ENCODE results near the gene PHLDA1. TPM values are rescaled to one million over a fixed set of nuclear protein-coding genes. Genes with fewer than 3 reads are reported as not detected.

Gene PHLDA1
- total and polyA plus RNA-seq, 2 donors (not counting 1 experiment from before 2014, with no cell fraction given), result 1.0 to 1.7 TPM

DNA sequence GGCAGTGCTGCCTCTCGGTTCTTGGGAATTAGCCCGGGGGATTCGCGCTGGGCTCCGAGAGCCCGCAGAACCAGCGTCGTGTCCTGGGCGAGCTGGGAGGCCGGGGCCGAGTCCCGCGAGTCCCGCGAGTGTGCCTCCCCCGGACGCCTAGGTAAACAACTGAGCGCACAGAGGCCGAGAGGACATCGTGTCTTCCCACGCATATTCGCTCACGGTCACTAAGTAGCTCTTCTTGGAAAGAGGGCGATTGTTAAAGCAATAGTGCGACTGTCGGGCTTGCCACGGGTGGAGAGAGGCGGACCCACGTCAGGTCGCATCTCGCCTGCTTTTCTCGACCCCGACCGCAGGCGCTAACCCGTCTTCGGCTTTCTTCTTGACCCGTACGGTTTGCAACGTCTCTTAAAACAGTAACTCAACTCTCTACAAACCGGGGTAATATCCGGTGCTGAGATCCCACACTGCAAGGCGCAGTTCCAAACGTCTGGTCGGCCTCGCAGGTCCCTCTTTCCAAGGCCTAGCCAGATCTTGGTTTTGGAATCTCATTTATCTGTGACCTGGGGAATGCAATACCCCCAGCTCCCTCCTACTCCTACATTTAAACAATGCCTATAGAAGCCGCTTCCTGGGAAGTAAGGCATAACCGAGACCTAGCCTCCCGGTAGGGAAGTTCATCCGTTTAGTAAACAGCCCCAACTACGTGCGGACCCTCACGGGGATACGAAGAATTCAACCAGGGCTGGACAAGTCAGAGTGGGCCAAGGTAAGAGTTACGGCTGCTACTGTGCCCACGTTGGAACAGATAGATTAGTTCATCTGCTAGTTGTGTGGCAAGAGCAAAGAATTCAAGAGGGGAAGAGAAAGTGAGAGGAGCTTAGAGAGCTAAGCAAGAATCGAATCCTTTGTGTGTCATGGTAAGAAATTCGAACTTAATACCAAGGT, 736 bp upstream of the PHLDA1 start:
- peaks cover 29% of the 10 kb centered on the region for H3K4me1 Mint-ChIP-seq
- ChIA-PET POLR2A (interaction anchor here (0.6 to 1.3 kb wide), 3 partner anchors 230 to 1024 kb away, joined by 4 to 11 read pairs (median 5); partner anchors contain the start of gene KRR1), CTCF (interaction anchor here (0.6 to 12.7 kb wide), 21 partner anchors 7 to 700 kb away, joined by 3 to 210 read pairs (median 4); partner anchors contain the start of genes BBS10, GLIPR1L1, GLIPR1L2 and KRR1)
- no peaks in the 10 kb centered on the region for H4K20me1 ChIP-seq (ENCODE audit: control insufficient read depth, insufficient read depth, low read length, poor library complexity, severe bottlenecking)
- H3K4me3 ChIP-seq (ENCODE audit: control extremely low read depth in 1 of 5, extremely low read depth in 1 of 5, insufficient read depth in 1 of 5, low read depth in 2 of 5, low read length in 4 of 5), result peak overlapping the region; percentile 48 to 89 (median 79)
- no peaks in the 10 kb centered on the region for H3K9me3 ChIP-seq (ENCODE audit: control extremely low read depth in 1 of 3, control insufficient read depth in 2 of 3, insufficient read depth in 1 of 3, low read length in 2 of 3)
- peak overlapping the region; percentile 98 for H3K4me2 ChIP-seq (replicated peaks; ENCODE audit: low read depth, low read length, poor library complexity, severe bottlenecking)
- H3K4me1 ChIP-seq (ENCODE audit: control insufficient read depth in 2 of 2, insufficient read depth in 2 of 2, low read length in 2 of 2), result peaks cover 18 to 23% of the 10 kb centered on the region in 2 donors
- H3K27ac Mint-ChIP-seq, result peak overlapping the region; percentile 92
- peak; percentile 16 for ATAC-seq (ENCODE audit: low read depth)
- peak; percentile 71 for DNase-seq
- H3K27me3 ChIP-seq (replicated peaks in 1 of 4; ENCODE audit: control extremely low read depth in 1 of 4, control insufficient read depth in 3 of 4, insufficient read depth in 4 of 4, low read length in 3 of 4), result peaks cover 2 to 22% (median 20%) of the 10 kb centered on the region in 4 experiments
- H3K9me3 Mint-ChIP-seq (ENCODE audit: insufficient read depth), result no peaks in the 10 kb centered on the region
- H3K79me2 ChIP-seq (ENCODE audit: control insufficient read depth, insufficient read depth, low read length), result no peaks in the 10 kb centered on the region
- no peaks in the 10 kb centered on the region for H3K36me3 ChIP-seq (replicated peaks in 1 of 2; ENCODE audit: control extremely low read depth in 1 of 2, control insufficient read depth in 1 of 2, extremely low read depth in 1 of 2, insufficient read depth in 2 of 2, low read length in 1 of 2)
- peak overlapping the region; percentile 96 for H3K4me3 Mint-ChIP-seq
- no peak for TF ChIP-seq EZH2 (IDR thresholded peaks at IDR 0.05; ENCODE audit: borderline replicate concordance, insufficient read depth, low read depth, low read length, poor library complexity, severe bottlenecking)
- TF ChIP-seq, protein P1, sequence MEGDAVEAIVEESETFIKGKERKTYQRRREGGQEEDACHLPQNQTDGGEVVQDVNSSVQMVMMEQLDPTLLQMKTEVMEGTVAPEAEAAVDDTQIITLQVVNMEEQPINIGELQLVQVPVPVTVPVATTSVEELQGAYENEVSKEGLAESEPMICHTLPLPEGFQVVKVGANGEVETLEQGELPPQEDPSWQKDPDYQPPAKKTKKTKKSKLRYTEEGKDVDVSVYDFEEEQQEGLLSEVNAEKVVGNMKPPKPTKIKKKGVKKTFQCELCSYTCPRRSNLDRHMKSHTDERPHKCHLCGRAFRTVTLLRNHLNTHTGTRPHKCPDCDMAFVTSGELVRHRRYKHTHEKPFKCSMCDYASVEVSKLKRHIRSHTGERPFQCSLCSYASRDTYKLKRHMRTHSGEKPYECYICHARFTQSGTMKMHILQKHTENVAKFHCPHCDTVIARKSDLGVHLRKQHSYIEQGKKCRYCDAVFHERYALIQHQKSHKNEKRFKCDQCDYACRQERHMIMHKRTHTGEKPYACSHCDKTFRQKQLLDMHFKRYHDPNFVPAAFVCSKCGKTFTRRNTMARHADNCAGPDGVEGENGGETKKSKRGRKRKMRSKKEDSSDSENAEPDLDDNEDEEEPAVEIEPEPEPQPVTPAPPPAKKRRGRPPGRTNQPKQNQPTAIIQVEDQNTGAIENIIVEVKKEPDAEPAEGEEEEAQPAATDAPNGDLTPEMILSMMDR (IDR thresholded peaks at IDR 0.05), result no peak
- peaks cover 16% of the 10 kb centered on the region for H3K27me3 Mint-ChIP-seq
- 11% methylated on average over 58 of the region's 58 CpGs for WGBS (ENCODE audit: insufficient coverage)
- peak overlapping the region; percentile 19 to 81 for H3K27ac ChIP-seq (ENCODE audit: low read length in 2 of 2)
- intact Hi-C loops (cut with micrococcal nuclease), result loop anchor here (1.0 to 5.0 kb wide), 6 partner anchors 315 to 1494 kb away; partner anchors contain the start of genes BBS10, GLIPR1L1, KRR1 and OSBPL8
- peak overlapping the region; percentile 85 for H3K9ac ChIP-seq (ENCODE audit: low read length)
- H2AFZ ChIP-seq (ENCODE audit: insufficient read depth, low read depth, low read length, poor library complexity, severe bottlenecking), result peak overlapping the region; percentile 96
